Neuronal stem cell (in vitro differentiated cells): ENCODE results near the gene SCNN1B.

Experiments
- DNase-seq: peaks from one replicate; pipeline ENCODE4 v3.0.0-alpha.2; 2013; ENCODE audit warnings: low spot score
- H2AFZ ChIP-seq: one replicate; pipeline ENCODE4 v1.6.1; 2013; ENCODE audit warnings: mild to moderate bottlenecking, low read length, inconsistent platforms
- H2AK5ac ChIP-seq: 2 replicates; pipeline ENCODE4 v1.6.1; 2013; ENCODE audit warnings: low read depth, mild to moderate bottlenecking, inconsistent platforms, low read length, moderate library complexity, mixed read lengths
- H2BK120ac ChIP-seq: 2 replicates; pipeline ENCODE4 v1.6.1; 2013; ENCODE audit warnings: low read depth, mild to moderate bottlenecking, inconsistent platforms, low read length, moderate library complexity, mixed read lengths
- H2BK12ac ChIP-seq: one replicate; pipeline ENCODE4 v1.6.1; 2013; ENCODE audit warnings: low read length, inconsistent platforms
- H2BK15ac ChIP-seq: 2 replicates; pipeline ENCODE4 v1.6.1; 2013; ENCODE audit warnings: mild to moderate bottlenecking, low read length, inconsistent platforms, mixed read lengths
- H2BK5ac ChIP-seq: one replicate; pipeline ENCODE4 v1.6.1; 2013; ENCODE audit warnings: inconsistent platforms, mild to moderate bottlenecking, low read length, moderate library complexity
- H3K14ac ChIP-seq: one replicate; pipeline ENCODE4 v1.6.1; 2013; ENCODE audit warnings: low read length, inconsistent platforms
- H3K18ac ChIP-seq: 2 replicates; pipeline ENCODE4 v1.6.1; 2013; ENCODE audit warnings: low read length, inconsistent platforms
- H3K23ac ChIP-seq: 2 replicates; pipeline ENCODE4 v1.6.1; 2013; ENCODE audit warnings: low read depth, mild to moderate bottlenecking, mixed read lengths, low read length, inconsistent platforms; ENCODE audit not compliant: poor library complexity
- H3K27ac ChIP-seq: replicated peaks from 3 replicates; pipeline ENCODE4 v1.5.1; 2013; ENCODE audit warnings: low read length, inconsistent platforms
- H3K27me3 ChIP-seq, 3 experiments: 2 replicates each; pipeline ENCODE4 v1.6.1; 2013; ENCODE audit warnings: low read length in 3 of 3, mild to moderate bottlenecking in 2 of 3, inconsistent platforms in 1 of 3, low read depth in 1 of 3, mixed read lengths in 1 of 3, moderate library complexity in 1 of 3; ENCODE audit not compliant: control insufficient read depth in 3 of 3, insufficient read depth in 3 of 3
- H3K36me3 ChIP-seq, 2 donors: replicated peaks in 1 of 2; 2 replicates each; pipeline ENCODE4 v1.6.1; 2013; ENCODE audit warnings: low read length in 2 of 2; ENCODE audit not compliant: control insufficient read depth in 2 of 2, insufficient read depth in 2 of 2
- H3K4ac ChIP-seq: 2 replicates; pipeline ENCODE4 v1.6.1; 2013; ENCODE audit warnings: inconsistent platforms, mild to moderate bottlenecking, low read length, moderate library complexity
- H3K4me1 ChIP-seq, 2 donors: 1 replicate in 1 of 2; 2 replicates in 1 of 2; pipeline ENCODE4 v1.6.1; 2013; ENCODE audit warnings: low read length in 2 of 2, low read depth in 1 of 2; ENCODE audit not compliant: control insufficient read depth in 2 of 2, insufficient read depth in 1 of 2
- H3K4me2 ChIP-seq: one replicate; pipeline ENCODE4 v1.6.1; 2013; ENCODE audit warnings: mild to moderate bottlenecking, low read length, inconsistent platforms; ENCODE audit not compliant: insufficient read depth, poor library complexity, severe bottlenecking
- H3K4me3 ChIP-seq, 2 donors: 2 replicates each; pipeline ENCODE4 v1.5.1; 2013; ENCODE audit warnings: low read length in 2 of 2, mild to moderate bottlenecking in 2 of 2, inconsistent platforms in 1 of 2, moderate library complexity in 1 of 2
- H3K79me1 ChIP-seq: one replicate; pipeline ENCODE4 v1.6.1; 2013; ENCODE audit warnings: low read depth, mild to moderate bottlenecking, inconsistent platforms, low read length, moderate library complexity
- H3K9ac ChIP-seq: one replicate; pipeline ENCODE4 v1.6.1; 2013; ENCODE audit warnings: mild to moderate bottlenecking, low read depth, low read length, inconsistent platforms; ENCODE audit not compliant: poor library complexity
- H3K9me3 ChIP-seq, 2 donors: replicated peaks in 1 of 2; 2 replicates each; pipeline versions ENCODE3 to v1.6.1; 2013; ENCODE audit warnings: low read length in 2 of 2, mild to moderate bottlenecking in 2 of 2, inconsistent platforms in 1 of 2, low read depth in 1 of 2, mixed read lengths in 1 of 2, moderate library complexity in 1 of 2; ENCODE audit not compliant: control insufficient read depth in 2 of 2, insufficient read depth in 1 of 2
- H4K8ac ChIP-seq: one replicate; pipeline ENCODE4 v1.6.1; 2013; ENCODE audit warnings: low read depth, mild to moderate bottlenecking, inconsistent platforms, low read length, moderate library complexity
- H4K91ac ChIP-seq: one replicate; pipeline ENCODE4 v1.6.1; 2013; ENCODE audit warnings: low read length, low read depth, mild to moderate bottlenecking, inconsistent platforms; ENCODE audit not compliant: poor library complexity
- WGBS, 2 donors: extraction: QIAGEN DNeasy Blood & Tissue Kit; methylation state at CpG; one replicate each; pipeline ENCODE4 v1.1.7; 2013; ENCODE audit warnings: missing lambda C conversion rate in 2 of 2, mixed read lengths in 1 of 2; ENCODE audit not compliant: insufficient read length in 2 of 2, insufficient replicate concordance in 1 of 2; ENCODE audit errors: extremely low coverage in 2 of 2; 5-methylcytosine and 5-hydroxymethylcytosine counted together

The SCNN1B gene

GRCh38 chr16:23280483-23280967 lies 21.6 kb upstream of the SCNN1B start:
- no peak overlapping the region for H3K14ac ChIP-seq
- H2BK5ac ChIP-seq = no peak overlapping the region
- DNase-seq = no peak
- H3K36me3 ChIP-seq = no peaks in the 10 kb centered on the region
- no peaks in the 10 kb centered on the region for H3K9me3 ChIP-seq
- no peak overlapping the region for H2BK120ac ChIP-seq
- no peak overlapping the region for H3K27ac ChIP-seq
- no CpG with 5 or more reads among the region's 6 CpGs for WGBS, 2 donors
- H3K79me1 ChIP-seq = no peaks in the 10 kb centered on the region
- no peak overlapping the region for H2AK5ac ChIP-seq
- H3K4ac ChIP-seq = no peak overlapping the region
- H3K4me3 ChIP-seq = no peak overlapping the region
- H3K27me3 ChIP-seq = no peaks in the 10 kb centered on the region
- H4K91ac ChIP-seq = no peak overlapping the region
- no peak overlapping the region for H3K9ac ChIP-seq
- H3K4me1 ChIP-seq = peaks cover 3% of the 10 kb centered on the region in 2 donors
- H4K8ac ChIP-seq = no peak overlapping the region
- no peak overlapping the region for H3K18ac ChIP-seq
- no peak overlapping the region for H3K4me2 ChIP-seq
- H2BK12ac ChIP-seq = no peak overlapping the region
- no peak overlapping the region for H2AFZ ChIP-seq
- no peak overlapping the region for H3K23ac ChIP-seq
- no peak overlapping the region for H2BK15ac ChIP-seq

GRCh38 chr16:23282568-23282967 lies 19.5 kb upstream of the SCNN1B start:
- no peak overlapping the region for H4K8ac ChIP-seq
- no peak overlapping the region for H2BK120ac ChIP-seq
- WGBS, 2 donors = no CpG with 5 or more reads among the region's 1 CpG
- no peak overlapping the region for H2BK15ac ChIP-seq
- H3K27ac ChIP-seq = no peak overlapping the region
- H2BK12ac ChIP-seq = no peak overlapping the region
- no peaks in the 10 kb centered on the region for H3K27me3 ChIP-seq
- H2BK5ac ChIP-seq = no peak overlapping the region
- no peak overlapping the region for H3K18ac ChIP-seq
- H3K4me1 ChIP-seq = peaks cover 3% of the 10 kb centered on the region in 2 donors
- no peaks in the 10 kb centered on the region for H3K9me3 ChIP-seq
- H3K14ac ChIP-seq = no peak overlapping the region
- H4K91ac ChIP-seq = no peak overlapping the region
- H3K36me3 ChIP-seq = no peaks in the 10 kb centered on the region
- H2AK5ac ChIP-seq = no peak overlapping the region
- no peak overlapping the region for H3K4ac ChIP-seq
- no peak overlapping the region for H3K4me3 ChIP-seq
- H3K23ac ChIP-seq = no peak overlapping the region
- DNase-seq = no peak
- no peaks in the 10 kb centered on the region for H3K79me1 ChIP-seq
- no peak overlapping the region for H3K9ac ChIP-seq
- H3K4me2 ChIP-seq = no peak overlapping the region
- H2AFZ ChIP-seq = no peak overlapping the region

DNA sequence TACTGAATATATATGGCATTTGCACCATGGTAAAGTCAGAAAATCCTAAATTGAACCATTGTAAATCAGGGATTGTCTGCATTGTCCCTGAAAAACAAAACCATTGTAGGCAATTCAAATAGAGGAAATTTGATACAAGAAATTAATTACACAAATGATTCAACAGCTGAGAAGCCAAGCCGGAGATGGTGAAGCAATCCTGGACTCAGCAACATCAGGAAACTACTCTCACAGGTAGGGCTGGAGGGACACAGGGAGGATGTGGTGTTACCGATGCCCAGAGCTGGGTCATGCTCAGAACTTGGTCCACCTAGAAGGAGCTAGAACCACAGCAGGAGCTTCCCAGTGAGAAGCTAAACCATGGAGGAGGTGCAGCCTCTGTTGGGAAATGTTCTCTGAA lies 18.5 kb upstream of the SCNN1B start:
- Histone ChIP-seq H3K79me1 (no peaks in the 10 kb centered on the region), H3K4me3 (no peak overlapping the region), H3K9me3 (no peaks in the 10 kb centered on the region), H3K27ac (no peak overlapping the region), H4K91ac (no peak overlapping the region), H3K4me1 (peaks cover 3% of the 10 kb centered on the region in 2 donors), H2BK120ac (no peak overlapping the region), H2BK5ac (no peak overlapping the region), H3K4ac (no peak overlapping the region), H4K8ac (no peak overlapping the region), H2AK5ac (no peak overlapping the region), H3K36me3 (no peaks in the 10 kb centered on the region), H3K23ac (no peak overlapping the region), H2BK15ac (no peak overlapping the region), H3K27me3 (no peaks in the 10 kb centered on the region), H3K18ac (no peak overlapping the region), H2AFZ (no peak overlapping the region), H3K4me2 (no peak overlapping the region), H2BK12ac (no peak overlapping the region), H3K14ac (no peak overlapping the region), H3K9ac (no peak overlapping the region)
- no peak for DNase-seq
- WGBS, 2 donors = no CpG with 5 or more reads among the region's 2 CpGs

DNA sequence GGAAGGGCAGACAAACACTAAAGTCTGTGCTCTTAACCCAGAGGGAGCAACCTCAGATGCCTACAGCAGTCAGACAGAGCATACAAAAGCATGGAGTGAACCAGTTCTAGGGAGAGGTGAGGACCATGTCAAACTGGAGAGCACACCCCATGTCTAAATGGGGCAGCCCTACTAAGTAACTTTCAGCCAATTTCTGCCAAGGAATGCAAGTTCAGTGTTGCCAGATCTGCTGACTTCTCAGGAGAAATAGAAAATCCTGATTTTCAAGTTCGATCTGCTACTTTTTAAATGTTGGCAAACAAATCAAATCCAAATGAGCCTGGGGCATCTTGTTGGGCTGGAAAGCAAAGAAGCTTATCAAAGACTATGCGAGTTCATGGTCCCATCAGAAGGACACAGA lies 17.5 kb upstream of the SCNN1B start:
- Histone ChIP-seq H3K18ac (no peak overlapping the region), H3K9me3 (no peaks in the 10 kb centered on the region), H2AK5ac (no peak overlapping the region), H4K8ac (no peak overlapping the region), H2BK5ac (no peak overlapping the region), H3K4me1 (peaks cover 3% of the 10 kb centered on the region in 2 donors), H3K4me3 (no peak overlapping the region), H2AFZ (no peak overlapping the region), H3K14ac (no peak overlapping the region), H3K4me2 (no peak overlapping the region), H4K91ac (no peak overlapping the region), H2BK120ac (no peak overlapping the region), H2BK15ac (no peak overlapping the region), H3K36me3 (no peaks in the 10 kb centered on the region), H3K9ac (no peak overlapping the region), H3K4ac (no peak overlapping the region), H3K23ac (no peak overlapping the region), H2BK12ac (no peak overlapping the region), H3K27me3 (no peaks in the 10 kb centered on the region), H3K79me1 (no peaks in the 10 kb centered on the region), H3K27ac (no peak overlapping the region)
- WGBS, 2 donors = no CpG with 5 or more reads among the region's 2 CpGs
- no peak for DNase-seq
